Metanephros (tissue), 2 donors: ENCODE measurements around the gene ENTPD2. TPM values are rescaled to one million over a fixed set of nuclear protein-coding genes. Genes with fewer than 3 reads are reported as not detected.

ENCODE experiments used
- small RNA-seq: library from RNA; depleted of rRNA; stranded (forward); fragments of <200 nt; gene quantifications from one replicate; pipeline ENCODE3, GENCODE V24; 2014; ENCODE audit warnings: low replicate concordance
- total RNA-seq: library from RNA; depleted of rRNA; stranded (reverse); fragments of >200 nt; gene quantifications from one replicate; pipeline ENCODE4 v1.2.3, GENCODE V29; 2014

ENTPD2 gene
- 3.6 TPM for total RNA-seq

DNA sequence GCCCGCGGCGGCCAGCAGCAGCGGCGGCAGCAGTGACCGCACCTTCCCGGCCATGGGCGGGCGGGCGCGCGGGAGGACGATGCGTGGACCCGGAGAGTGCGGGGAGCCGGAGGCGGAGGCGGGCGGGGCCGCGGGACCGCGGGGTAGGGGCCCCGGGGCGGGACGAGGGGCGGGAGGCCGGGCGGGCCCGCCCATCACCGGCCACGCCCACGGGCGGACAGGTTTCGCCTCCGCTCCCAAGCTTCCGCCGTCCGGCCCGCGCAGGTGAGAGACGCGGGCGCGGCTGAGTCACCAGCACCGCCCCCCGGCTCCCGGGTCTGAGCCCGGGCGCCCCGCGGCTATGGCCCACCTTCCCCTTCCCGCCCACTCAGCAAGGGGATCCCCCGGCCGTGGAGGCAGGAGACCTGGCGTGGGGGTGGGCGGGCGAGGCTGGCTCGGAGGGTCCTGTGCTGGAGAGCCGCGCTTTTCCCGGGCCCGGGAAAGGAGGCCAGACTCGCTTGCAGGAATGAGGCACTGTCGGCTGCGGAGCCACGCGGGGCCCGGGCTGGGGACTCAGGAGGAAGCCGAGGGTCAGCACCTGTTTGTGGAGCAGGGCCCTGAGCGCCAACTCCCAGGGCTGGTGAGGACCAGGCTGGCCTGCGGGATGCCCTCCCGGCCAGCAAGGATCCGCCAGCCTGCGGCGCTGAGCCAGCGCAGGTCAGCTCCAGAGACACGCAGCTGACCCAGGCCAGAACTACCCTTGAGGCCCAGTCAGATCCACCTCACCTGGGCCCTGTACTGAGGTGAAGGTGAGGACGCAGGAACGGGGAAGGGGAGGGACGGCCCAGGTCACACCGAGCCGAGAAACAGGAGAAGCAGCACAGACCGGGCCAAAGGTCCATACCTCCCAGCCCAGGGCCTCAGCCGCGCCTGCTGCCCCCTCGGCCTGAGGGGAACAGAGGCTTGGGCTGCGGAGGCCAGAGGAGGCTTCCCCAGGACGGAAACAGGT, at the start of gene ENTPD2:
TSS of gene ENTPD2 (minus strand) at position 118 of the 988 bp plus-strand sequence. CDS start at position 54, 64 bp downstream.

DNA sequence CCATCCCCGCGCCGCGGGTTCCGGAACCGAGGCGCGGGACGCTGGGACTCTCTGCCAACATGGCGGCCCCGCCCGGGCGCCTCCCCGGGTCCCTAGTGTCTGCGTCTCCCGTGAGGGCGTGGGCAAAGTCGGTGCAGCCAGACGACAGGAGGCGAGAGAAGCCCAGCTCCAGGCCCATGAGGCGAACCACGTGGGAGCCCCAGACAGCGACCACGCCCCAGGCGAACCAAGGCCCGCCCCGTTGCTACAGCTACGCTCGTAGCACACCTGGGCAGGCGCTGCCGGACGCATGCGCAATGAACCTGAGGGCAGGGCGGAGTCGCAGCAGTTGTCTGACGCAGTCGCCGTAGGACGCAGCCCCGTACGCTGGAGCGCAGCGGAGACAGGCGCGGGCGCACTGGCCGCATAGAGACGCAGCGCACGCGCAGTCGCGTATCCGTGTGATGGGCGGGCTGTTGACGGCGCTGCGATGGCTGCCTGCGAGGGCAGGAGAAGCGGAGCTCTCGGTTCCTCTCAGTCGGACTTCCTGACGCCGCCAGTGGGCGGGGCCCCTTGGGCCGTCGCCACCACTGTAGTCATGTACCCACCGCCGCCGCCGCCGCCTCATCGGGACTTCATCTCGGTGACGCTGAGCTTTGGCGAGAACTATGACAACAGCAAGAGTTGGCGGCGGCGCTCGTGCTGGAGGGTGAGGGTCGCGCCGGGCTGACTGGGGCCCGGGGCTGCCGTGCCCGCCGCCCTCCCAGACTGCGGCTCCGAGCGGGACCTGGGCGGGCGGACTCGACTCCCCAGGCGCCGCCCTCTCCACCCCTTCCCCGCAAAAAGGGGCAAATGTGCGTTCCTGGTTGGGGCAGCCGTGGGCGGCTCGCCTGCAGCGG, 32.9 kb upstream of the ENTPD2 start, which contains the start of gene MAN1B1:
TSS of gene MAN1B1 (plus strand) at position 455 of the 878 bp plus-strand sequence. CDS start at position 470, 15 bp downstream.

DNA sequence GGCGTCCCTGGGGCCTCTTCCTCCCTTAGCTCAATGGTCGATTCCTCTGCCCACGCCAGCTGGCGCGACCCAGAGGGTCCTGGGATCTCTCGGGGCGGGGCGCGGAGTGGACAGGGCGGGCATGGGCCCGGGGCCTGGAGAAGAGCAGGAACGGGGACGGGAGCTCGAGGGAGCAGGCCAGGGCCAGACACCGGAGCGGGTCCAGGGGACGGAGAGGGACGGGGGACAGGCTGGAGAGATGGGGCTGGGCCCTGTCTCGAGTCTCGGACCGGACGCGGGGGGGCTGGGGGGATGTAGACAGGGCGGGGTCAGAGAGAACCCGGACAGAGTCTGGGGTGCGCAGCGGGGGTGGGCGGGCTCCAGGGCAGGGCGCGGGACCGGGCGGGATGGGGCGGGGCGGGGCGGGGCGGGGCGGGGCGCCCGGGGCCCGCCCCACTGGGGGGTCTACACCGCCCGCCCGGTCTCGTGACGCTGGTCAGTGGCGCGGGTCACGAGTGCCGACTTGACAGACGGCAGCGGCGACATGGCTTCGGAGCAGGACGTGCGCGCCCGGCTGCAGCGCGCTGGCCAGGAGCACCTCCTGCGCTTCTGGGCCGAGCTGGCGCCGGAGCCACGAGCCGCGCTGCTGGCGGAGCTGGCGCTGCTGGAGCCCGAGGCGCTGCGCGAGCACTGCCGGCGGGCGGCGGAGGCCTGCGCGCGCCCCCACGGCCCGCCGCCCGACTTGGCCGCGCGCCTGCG, 23.3 kb upstream of the ENTPD2 start, which contains the start of gene UAP1L1:
TSS of gene UAP1L1 (plus strand) at position 508 of the 738 bp plus-strand sequence. CDS start at position 524, 16 bp downstream.

DNA sequence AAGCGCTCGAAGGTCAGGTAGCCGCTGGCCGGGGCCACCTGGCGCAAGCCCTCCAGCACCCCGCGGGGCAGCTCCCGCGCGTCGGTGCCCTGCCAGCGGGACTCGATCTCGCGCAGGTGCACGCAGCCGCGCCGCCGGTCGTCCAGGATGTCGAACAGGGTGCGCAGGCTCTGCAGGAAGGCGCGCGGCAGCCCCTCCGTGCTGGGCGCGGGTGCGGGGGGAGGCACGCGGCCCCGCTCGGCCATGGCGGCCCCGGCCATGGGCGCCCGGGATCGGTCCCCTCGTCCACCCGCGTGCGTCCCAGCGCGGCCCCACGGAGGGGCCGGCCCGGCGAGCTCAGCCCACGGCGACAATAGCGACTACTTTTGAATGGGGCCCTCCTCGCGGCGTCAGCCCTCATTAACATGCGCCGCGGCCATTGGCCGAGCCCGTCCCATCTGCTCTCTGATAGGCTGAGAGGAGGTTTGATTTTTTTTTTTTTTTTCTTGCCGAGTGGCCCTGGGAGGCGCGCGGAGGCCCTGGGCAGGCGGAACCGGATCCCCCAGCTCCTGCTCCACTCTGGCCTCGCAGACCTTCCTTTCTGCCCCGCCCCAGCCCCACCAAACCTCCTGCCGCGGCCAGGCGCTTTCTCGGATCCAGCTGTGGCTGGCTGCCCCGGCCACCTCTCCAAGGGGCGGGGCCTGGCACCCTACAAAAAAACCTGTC, 16.5 kb upstream of the ENTPD2 start, which contains the start of gene SAPCD2:
TSS of gene SAPCD2 (minus strand) at position 357 of the 705 bp plus-strand sequence. CDS start at position 260, 97 bp downstream.

DNA sequence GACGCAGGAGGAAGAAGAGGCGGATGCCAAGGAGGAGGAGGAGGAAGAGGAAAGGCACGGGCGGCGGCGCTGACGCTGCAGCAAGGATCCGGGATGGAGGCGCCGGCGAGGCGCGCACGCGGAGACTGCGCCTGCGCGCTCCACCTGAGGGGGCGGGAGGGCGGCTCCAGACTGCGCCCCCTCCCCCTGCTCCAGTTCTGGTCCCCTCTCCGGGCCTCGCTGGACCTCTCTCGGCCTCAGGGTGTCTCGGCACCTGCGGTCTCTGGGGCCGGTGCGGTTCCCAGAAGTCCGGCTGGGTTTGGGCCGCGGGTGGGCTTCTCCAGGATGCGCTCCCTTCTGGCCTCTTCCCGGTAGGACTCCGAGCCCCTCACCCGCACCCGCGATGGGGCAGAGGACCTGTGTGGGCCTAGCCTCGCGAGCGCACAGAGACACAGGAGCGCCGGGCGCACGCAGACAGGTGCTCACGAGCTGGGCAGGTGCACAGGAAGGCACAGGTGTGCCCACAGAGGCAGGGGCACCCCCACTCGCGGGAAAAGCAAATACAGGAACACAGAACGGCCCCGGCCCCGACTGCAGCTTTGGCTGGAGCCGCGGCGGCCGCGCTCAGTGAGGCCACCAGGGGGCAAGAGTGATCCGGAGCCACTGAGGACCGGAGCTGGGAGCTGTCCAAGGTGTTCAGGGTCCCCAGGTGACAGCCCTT, 7.6 kb downstream of the ENTPD2 start, which contains the start of gene NPDC1:
TSS of gene NPDC1 (minus strand) at position 90 of the 700 bp plus-strand sequence. CDS start 188 bp downstream, outside the sequence.

DNA sequence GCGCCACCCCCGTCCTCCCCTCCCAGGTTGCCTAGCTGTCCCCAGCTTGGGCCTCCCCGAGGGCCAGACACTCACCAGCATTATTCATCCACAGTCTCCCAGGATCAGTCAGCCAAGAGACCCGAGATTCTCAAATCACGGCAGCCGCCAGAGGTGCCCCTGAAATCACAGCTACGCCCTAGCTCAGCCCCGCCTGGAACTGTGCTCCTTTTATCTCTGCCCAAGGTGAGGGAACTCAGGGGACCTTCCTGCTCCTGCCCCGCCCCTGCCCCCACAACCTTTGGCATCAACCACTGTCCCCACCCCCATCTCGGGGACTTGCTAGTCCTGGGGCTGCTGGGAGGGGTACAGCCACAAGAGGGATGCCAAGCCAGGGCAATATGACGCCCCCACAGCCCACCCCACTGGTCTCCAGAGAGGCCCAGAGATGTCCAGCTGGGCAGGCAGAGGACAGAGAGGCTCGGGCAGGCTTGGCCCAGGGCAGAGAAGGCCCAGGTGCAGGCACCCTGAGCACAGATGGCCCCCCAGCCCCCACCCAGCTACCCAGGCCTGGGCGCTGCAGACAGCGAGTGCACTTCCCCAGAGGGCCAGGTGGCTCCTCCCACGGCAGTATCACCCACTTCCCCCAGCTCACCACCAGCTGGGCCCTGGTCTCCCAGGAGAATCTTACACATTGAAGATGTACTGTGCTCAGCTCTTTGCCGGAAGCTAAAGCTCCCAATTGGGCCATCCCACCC, 21.8 kb downstream of the ENTPD2 start, which contains the start of gene FUT7:
TSS of gene FUT7 (minus strand) at position 185 of the 737 bp plus-strand sequence. CDS start at position 88, 97 bp downstream.

DNA sequence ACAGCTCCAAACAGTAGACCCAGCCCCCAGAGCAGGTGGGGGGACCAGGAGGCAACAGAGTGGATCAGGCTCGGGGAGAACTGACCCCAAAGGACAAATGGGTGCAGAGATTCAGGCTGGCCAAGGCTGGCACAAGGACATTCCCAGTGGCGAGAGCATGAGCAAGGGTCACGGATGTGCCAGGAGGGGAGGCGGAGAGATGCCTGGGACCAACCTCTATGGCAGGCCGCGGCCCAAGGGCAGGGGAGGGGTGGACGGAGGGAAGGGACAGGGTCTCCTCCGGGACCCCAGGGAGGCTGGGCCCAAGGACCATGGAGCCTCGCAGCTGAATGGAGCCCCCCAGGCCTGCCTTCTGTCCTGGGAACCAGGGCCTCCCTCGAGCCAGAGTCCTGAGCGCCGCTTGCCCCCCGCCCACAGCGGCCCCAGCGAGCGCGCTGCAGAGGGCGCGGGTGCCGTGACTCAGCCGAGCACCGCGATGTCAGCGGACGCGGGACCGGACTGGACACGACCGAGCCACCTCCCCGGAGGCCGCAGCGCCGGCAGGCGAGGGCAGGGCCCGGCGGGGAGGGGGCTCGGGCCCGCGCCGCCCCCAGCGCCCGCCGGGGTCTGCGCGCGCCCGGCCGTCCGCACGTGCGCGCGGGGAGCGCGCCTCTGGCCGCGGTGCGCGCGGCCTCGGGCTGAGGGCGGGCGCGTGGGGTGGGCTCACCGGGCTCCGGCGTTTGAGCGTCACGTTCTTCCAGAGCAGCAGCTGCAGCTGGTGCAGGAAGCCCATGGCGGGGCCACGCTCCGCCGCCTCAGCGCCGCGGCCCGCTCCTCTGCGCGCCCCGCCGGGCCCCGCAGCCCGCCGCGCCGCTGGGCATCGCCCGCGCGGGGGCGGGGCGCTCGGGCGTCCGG, 26.2 kb downstream of the ENTPD2 start, which contains the start of gene ABCA2:
TSS of gene ABCA2 (minus strand) at position 869 of the 894 bp plus-strand sequence. CDS start at position 772, 97 bp downstream.

Small RNA genes within 50 kb of the gene (small RNA-seq; reads per million reads assigned to genes)
- not detected for gene RF00153

Other genes starting within 250 kb of the ENTPD2 start
- 44.3 TPM for gene RABL6, start 246.1 kb downstream of the ENTPD2 start, total RNA-seq
- 1.5 TPM for gene AJM1, start 211.6 kb downstream of the ENTPD2 start, total RNA-seq
- 68.5 TPM for gene PHPT1, start 204.7 kb downstream of the ENTPD2 start, total RNA-seq
- 10.9 TPM for gene MAMDC4, start 201.7 kb downstream of the ENTPD2 start, total RNA-seq
- 172 TPM for gene EDF1, start 187.8 kb downstream of the ENTPD2 start, total RNA-seq
- 18.9 TPM for gene TRAF2, start 167.5 kb downstream of the ENTPD2 start, total RNA-seq
- gene FBXW5, start 109.3 kb downstream of the ENTPD2 start, total RNA-seq = 87.0 TPM
- not detected for gene C8G, start 108.8 kb downstream of the ENTPD2 start, total RNA-seq
- gene LCN12, start 101.8 kb downstream of the ENTPD2 start, total RNA-seq = 10.2 TPM
- 43.3 TPM for gene PTGDS, start 76.6 kb downstream of the ENTPD2 start, total RNA-seq
- gene LCNL1, start 71.1 kb downstream of the ENTPD2 start, total RNA-seq = 0.41 TPM
- 28.0 TPM for gene PAXX, start 61.6 kb downstream of the ENTPD2 start, total RNA-seq
- 2.5 TPM for gene CLIC3, start 57.5 kb downstream of the ENTPD2 start, total RNA-seq
- gene ABCA2, start 25.8 kb downstream of the ENTPD2 start, total RNA-seq = 39.4 TPM
- 0.35 TPM for gene FUT7, start 22.0 kb downstream of the ENTPD2 start, total RNA-seq
- 28.6 TPM for gene NPDC1, start 7.9 kb downstream of the ENTPD2 start, total RNA-seq
- 7.2 TPM for gene SAPCD2, start 16.5 kb upstream of the ENTPD2 start, total RNA-seq
- 11.2 TPM for gene UAP1L1, start 23.5 kb upstream of the ENTPD2 start, total RNA-seq
- gene MAN1B1, start 32.9 kb upstream of the ENTPD2 start, total RNA-seq = 54.5 TPM
- gene DPP7, start 60.7 kb upstream of the ENTPD2 start, total RNA-seq = 20.4 TPM
- 0.47 TPM for gene GRIN1, start 85.1 kb upstream of the ENTPD2 start, total RNA-seq
- gene LRRC26, start 116.0 kb upstream of the ENTPD2 start, total RNA-seq = 0.35 TPM
- not detected for gene TMEM210, start 118.0 kb upstream of the ENTPD2 start, total RNA-seq
- 44.7 TPM for gene ANAPC2, start 134.5 kb upstream of the ENTPD2 start, total RNA-seq
- 35.3 TPM for gene SSNA1, start 134.6 kb upstream of the ENTPD2 start, total RNA-seq
- 8.2 TPM for gene TPRN, start 146.7 kb upstream of the ENTPD2 start, total RNA-seq
- 32.5 TPM for gene TMEM203, start 151.6 kb upstream of the ENTPD2 start, total RNA-seq
- gene NDOR1, start 151.6 kb upstream of the ENTPD2 start, total RNA-seq = 10.3 TPM
- gene RNF208, start 168.2 kb upstream of the ENTPD2 start, total RNA-seq = 4.1 TPM
- gene CYSRT1, start 171.1 kb upstream of the ENTPD2 start, total RNA-seq = 0.76 TPM
- 0.70 TPM for gene RNF224, start 173.4 kb upstream of the ENTPD2 start, total RNA-seq
- gene SLC34A3, start 176.8 kb upstream of the ENTPD2 start, total RNA-seq = 3.0 TPM
- 172 TPM for gene TUBB4B, start 187.2 kb upstream of the ENTPD2 start, total RNA-seq
- gene STPG3, start 197.2 kb upstream of the ENTPD2 start, total RNA-seq = not detected
- 48.3 TPM for gene NELFB, start 201.3 kb upstream of the ENTPD2 start, total RNA-seq
- gene TOR4A, start 223.7 kb upstream of the ENTPD2 start, total RNA-seq = 12.5 TPM
- gene NRARP, start 248.2 kb upstream of the ENTPD2 start, total RNA-seq = 10.1 TPM